Measurements from ENCODE around the gene ERICH6B. TPM values are rescaled to one million over a fixed set of nuclear protein-coding genes. Genes with fewer than 3 reads are reported as not detected.

Gene ERICH6B
- total and polyA plus RNA-seq, 2 of the 13 experiments (the other 11 are each of a cell fraction or from before 2014, with no cell fraction given), result not detected

DNA sequence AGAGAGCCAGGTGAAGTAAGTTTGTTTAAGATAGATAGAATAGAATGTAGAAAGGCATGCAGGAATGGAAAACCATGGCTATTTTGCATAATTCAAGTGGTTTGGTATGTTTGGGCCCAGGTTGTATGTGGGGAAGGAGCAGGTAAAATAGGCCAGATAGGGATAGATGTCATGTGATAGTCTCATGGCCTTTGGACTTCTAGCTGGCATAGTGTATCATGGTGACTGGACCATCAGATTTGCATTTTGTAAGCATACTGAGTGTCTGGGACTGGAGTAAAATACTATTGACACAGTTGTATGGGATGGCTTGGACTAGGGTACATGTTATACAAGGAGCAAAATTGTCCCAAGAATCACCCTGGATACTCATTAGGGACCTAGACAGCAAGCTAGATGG is 111.9 kb downstream of the ERICH6B start:
- BruUV-seq (replicated peaks), result TSS peak; percentile 36
- DNase-seq (ENCODE audit: low spot score), result no peak
- Histone ChIP-seq H3K4me2 (ENCODE audit: low read depth, low read length) (no peak overlapping the region), H3K4me1 (ENCODE audit: insufficient read depth, low read length) (peaks cover 14% of the 10 kb centered on the region), H3K36me3 (replicated peaks in 1 of 2; ENCODE audit: control insufficient read depth in 1 of 2, insufficient read depth in 2 of 2, low read length in 2 of 2) (peaks cover 21 to 59% of the 10 kb centered on the region in 2 experiments), H4K20me1 (ENCODE audit: insufficient read depth, low read length) (peaks cover 4% of the 10 kb centered on the region; the same call in 1 of the 2 replicates), H2AFZ (ENCODE audit: low read length) (no peak overlapping the region), H3K27ac (ENCODE audit: extremely low read length, insufficient read depth, low read length) (no peak overlapping the region), H3K79me2 (ENCODE audit: insufficient read depth, low read length) (peaks cover 3% of the 10 kb centered on the region), H3K9ac (ENCODE audit: insufficient read depth, low read depth, low read length) (no peak overlapping the region), H3K9me3 (ENCODE audit: low read length) (no peaks in the 10 kb centered on the region), H3K27me3 (ENCODE audit: control insufficient read depth in 1 of 2, insufficient read depth in 2 of 2, low read length in 2 of 2) (no peaks in the 10 kb centered on the region), H3K4me3 (replicated peaks in 1 of 3; ENCODE audit: insufficient read depth in 1 of 3, low read depth in 2 of 3, low read length in 3 of 3) (no peak overlapping the region)
- in situ Hi-C loops (cut with HindIII; ENCODE audit: extremely low pct_ligation_motif_present, low pct_unique_long_range_greater_than_20kb) (loop anchor here (25.0 kb wide), 1 partner anchor 466 kb away; no protein-coding TSS in a partner anchor), intact Hi-C loops (cut with micrococcal nuclease; ENCODE audit: unreplicated experiment) (no loop called here)
- ATAC-seq, result no peak; the same call in 2 of the 3 replicates
- TF ChIP-seq FOXK2 (IDR thresholded peaks at IDR 0.05), result no peak
- no peak for TF ChIP-seq PITX1 (CRISPR knock-in tag; IDR thresholded peaks at IDR 0.05)
- no peak for TF ChIP-seq FOXC1 (CRISPR knock-in tag; IDR thresholded peaks at IDR 0.05; ENCODE audit: borderline replicate concordance)
- TF ChIP-seq, protein P1, sequence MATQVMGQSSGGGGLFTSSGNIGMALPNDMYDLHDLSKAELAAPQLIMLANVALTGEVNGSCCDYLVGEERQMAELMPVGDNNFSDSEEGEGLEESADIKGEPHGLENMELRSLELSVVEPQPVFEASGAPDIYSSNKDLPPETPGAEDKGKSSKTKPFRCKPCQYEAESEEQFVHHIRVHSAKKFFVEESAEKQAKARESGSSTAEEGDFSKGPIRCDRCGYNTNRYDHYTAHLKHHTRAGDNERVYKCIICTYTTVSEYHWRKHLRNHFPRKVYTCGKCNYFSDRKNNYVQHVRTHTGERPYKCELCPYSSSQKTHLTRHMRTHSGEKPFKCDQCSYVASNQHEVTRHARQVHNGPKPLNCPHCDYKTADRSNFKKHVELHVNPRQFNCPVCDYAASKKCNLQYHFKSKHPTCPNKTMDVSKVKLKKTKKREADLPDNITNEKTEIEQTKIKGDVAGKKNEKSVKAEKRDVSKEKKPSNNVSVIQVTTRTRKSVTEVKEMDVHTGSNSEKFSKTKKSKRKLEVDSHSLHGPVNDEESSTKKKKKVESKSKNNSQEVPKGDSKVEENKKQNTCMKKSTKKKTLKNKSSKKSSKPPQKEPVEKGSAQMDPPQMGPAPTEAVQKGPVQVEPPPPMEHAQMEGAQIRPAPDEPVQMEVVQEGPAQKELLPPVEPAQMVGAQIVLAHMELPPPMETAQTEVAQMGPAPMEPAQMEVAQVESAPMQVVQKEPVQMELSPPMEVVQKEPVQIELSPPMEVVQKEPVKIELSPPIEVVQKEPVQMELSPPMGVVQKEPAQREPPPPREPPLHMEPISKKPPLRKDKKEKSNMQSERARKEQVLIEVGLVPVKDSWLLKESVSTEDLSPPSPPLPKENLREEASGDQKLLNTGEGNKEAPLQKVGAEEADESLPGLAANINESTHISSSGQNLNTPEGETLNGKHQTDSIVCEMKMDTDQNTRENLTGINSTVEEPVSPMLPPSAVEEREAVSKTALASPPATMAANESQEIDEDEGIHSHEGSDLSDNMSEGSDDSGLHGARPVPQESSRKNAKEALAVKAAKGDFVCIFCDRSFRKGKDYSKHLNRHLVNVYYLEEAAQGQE (IDR thresholded peaks at IDR 0.05; ENCODE audit: borderline replicate concordance in 1 of 2, low read depth in 1 of 2, low read length in 2 of 2), result no peak
- TF ChIP-seq GATAD2A (CRISPR knock-in tag; IDR thresholded peaks at IDR 0.05), result no peak
- TF ChIP-seq ZNF614 (CRISPR knock-in tag; IDR thresholded peaks at IDR 0.05; ENCODE audit: borderline replicate concordance), result no peak
- TF ChIP-seq ZNF263 (CRISPR knock-in tag; IDR thresholded peaks at IDR 0.05), result no peak
- no peak for TF ChIP-seq MIER3 (CRISPR knock-in tag; IDR thresholded peaks at IDR 0.05; ENCODE audit: borderline replicate concordance)
- TF ChIP-seq KLF13 (CRISPR knock-in tag; IDR thresholded peaks at IDR 0.05), result no peak
- ChIA-PET CTCF (ENCODE audit: low intra/inter-chr PET ratio, low total read pairs) (no interaction called here), POLR2A (no interaction called here)
- no peak for FAIRE-seq
